Measurements from ENCODE around the gene STARD6.
"Not testable (repeated sequence)": the region's sequence is repeated elsewhere in the genome, so short reads cannot be mapped to it uniquely, and the experiment has no call there.

STARD6 gene

DNA sequence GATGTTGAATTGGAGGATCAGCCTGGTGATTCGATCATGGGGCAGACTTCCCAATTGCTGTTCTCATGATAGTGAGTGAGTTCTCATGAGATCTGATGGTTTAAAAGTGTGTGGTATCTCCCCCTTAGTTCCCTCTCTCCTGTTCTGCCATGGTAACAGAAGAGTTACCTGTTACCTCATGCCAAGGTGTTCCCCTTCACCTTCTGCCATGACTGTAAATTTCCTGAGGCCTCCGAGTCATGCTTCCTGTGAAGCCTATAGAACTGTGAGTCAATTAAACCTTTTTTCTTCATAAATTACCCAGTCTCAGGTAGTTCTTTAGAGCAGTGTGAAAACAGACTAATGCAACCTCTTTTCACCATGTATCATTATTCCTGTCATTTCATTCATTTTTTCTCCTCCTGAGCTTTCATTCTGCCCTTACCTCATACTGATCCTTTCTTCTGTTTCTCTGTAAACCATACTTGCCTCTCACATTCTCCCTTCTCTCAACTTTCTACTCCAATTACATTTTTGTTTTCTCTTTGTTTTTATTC is 22.0 kb downstream of the STARD6 start:
- no peak for DNase-seq (ENCODE audit: low spot score)

DNA sequence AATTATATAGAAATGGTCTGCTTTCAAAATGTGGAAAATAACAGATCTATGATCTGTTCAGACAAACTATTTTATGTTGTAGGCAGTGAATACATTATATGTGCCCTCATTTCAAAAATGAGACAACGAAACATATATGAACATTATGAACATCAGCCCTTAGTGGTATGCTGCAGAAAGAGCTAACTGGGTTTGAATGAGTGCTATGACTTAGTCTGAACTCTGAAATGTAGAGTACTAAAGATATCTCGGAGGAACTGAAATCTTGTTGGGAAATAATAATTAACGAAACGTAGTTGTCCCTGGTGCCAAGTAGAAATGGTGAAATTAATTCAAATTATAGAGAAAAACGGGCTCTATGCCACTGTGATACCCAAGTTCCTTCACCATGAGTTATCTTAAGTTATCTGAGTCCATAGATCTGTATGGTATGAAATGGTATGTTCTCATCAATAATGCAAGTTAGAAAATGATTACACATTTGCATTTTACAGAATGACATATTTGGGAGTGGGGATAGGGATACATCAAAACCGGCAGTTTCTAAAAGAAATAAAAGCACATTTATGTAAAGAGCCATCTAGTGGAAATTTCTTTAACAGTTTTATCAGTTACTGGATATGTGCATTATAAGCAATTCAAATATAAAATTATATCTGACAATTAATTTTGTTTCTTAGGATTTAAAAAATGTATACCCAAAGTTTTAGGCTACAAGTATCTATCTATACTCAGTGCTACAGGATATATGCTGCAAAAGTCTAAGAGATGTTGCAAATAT is 26.7 kb downstream of the STARD6 start:
- DNase-seq (ENCODE audit: low spot score) = no peak

DNA sequence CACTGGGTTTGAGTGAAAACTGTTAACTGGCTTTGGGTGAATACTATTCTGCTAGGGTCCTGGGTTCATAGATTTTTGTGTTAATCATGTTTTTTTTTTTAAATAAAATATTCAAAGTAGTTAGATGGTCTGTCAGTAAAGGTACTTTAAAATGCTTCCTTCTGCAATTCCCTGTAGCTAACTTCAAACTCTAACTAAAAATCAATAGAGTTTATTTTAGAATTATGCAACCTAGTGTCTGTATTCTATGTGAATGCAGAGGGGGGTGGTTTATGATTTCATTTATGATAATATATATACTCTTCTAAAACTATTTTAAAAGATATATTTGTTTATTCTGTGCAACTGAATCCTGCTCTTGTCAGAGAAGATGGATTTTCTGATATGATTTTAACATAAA is 27.9 kb downstream of the STARD6 start:
- DNase-seq (ENCODE audit: low spot score) = no peak

DNA sequence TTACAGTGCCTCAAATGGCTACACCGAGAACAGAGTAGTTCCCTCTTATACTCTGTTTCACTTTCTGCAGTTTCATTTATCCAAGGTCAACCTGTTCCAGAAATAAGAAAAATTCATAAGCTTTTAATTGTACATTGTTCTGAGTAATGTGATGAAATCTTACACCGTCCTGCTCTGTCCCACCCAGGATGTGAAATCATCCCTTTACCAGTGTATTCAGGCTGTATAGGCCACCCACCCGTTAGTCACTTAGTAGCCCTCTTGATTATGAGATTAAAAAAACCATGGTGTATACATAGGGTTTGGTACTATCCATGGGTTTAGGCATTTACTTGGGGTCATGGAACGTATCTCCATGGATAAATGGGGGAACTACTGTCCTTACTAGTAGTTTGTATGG is 29.8 kb downstream of the STARD6 start:
- DNase-seq (ENCODE audit: low spot score) = no peak

DNA sequence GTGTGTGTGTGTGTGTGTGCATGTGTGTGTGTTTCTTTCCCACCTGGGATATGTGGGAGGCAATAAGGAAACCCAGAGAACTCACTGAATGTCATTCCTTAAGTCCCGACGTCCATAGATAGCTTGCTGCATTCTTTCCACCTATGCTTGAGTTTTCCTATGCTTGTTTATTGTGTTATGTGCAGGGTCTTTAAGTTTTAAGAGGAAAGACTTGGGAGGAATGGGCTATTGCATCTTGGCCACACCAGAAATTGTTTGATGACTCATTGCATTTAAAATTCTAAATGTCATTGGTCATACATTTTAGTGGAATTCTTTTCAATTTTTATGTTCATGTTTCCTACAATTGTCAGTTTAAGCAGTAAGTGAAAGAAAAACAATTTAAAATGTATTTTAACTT is 33.7 kb downstream of the STARD6 start:
- DNase-seq (ENCODE audit: low spot score) = no peak

DNA sequence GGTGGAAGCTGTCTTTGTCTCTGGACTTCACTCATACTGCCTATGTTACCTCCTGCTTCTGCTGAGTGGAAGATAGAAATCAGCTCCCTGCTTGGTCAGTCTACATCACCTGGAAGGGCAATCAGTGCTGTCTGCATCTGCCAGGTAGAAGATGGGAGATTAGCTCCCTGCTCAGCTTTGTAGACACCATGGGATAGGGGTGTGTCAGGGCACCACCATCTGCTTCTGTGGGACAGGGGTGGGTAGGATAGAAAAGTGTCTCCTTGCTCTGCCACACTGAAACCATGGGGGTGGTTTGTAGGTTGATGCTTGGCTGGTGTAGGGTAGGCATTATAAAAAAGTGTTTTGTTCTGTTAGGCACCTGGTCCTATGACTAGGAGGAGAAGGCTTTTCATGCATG is 34.1 kb downstream of the STARD6 start:
- no peak for DNase-seq (ENCODE audit: low spot score)

DNA sequence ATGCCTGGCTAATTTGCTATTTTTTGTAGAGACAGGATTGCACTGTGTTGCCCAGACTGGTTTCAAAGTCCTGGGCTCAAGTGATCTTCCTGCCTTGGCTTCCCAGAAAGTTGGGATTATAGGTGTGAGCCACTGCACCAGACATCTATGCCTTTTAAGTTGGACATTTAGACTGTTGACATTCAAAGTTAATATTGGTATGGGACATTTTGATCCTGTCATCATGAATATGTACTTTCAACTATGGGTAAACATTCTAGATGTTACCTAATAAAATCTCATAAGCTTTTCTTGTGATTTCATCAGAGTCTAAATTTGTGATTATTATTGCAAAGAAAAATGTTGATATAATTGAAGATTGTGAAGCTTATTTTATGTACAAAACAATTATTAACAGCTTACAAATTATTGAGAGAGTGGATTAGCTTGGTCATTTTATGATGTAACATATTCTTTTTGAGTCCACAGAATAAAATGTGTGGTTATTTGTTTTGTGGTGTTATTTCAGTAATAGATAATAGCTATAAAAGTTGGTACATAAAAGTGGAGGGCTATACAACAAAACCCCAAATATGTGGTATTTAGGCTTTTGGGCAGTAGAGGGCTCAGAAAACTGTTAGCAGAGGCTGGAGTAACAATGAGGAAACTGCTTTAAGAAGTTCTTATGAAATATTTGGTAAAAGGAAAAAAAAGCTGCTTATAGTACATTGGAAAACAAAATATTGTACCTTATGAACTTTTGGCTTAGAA is 41.4 kb downstream of the STARD6 start:
- no peak for DNase-seq (ENCODE audit: low spot score)

DNA sequence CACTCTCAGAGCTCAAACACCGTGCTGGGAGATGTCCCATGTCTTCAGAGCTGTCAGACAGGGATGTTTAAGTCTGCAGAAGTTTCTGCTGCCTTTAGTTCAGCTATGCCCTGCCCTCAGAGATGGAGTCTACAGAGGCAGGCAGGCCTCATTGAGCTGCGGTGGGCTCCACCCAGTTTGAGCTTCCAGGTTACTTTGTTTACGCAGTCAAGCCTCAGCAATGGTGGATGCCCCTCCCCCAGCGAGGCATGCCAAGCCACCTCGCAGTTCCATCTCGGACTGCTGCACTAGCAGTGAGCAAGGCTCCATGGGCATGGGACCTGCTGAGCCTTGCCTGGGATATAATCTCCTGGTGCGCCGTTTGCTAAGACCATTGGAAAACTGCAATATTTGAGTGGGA is 48.1 kb downstream of the STARD6 start:
- not testable (repeated sequence) for DNase-seq (ENCODE audit: low spot score)

DNA sequence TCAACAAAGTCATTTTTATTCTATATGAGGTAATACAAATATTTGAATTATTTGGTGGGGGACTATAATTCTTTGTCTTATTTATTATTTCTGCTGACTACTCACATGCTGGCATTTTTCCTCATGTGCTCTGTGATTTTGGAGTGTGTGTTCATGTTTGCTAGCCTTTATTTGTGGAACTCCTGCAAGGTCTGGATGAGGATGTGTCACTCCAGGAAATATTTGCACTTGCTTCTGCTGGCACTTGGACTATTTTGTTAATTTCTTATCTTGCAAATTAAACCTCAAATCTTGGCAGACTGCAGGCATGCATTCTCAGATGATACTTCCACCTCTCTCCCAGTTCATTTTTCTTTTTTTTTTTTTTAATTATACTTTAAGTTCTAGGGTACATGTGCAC is 54.2 kb downstream of the STARD6 start:
- no peak for DNase-seq (ENCODE audit: low spot score)

DNA sequence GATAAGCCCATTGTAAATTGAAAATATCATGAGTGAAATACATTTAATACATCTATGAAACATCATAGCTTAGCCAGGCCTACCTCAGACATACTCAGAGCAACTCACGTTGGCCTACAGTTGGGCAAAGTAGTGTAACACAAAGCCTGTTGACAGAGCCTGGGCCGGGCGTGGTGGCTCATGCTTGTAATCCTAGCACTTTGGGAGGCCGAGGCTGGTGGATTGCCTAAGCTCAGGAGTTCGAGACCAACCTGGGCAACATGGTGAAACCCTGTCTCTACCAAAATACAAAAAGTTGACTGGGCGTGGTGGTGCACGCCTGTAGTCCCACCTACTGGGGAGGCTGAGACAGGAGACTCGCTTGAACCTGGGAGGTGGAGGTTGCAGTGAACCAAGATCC is 58.7 kb downstream of the STARD6 start:
- DNase-seq (ENCODE audit: low spot score) = not testable (repeated sequence)

DNA sequence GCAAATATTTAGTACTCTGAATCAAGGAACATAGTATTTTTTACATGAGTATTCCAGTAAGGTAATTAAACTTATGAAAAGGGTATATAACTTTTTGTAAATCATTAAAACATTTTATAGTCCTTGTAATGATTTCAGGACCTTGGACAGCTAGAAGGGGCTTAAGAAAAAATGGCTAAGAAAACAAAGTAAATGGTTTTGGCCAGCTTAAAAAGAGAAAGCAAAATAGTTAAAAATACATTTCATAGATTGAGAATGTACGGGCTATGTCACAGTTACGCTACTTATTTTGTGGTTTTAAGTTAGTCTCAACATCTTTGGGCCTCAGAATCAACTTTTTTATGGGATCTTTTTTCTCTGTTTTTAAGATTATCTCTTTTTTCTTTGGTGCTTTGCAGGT is 61.6 kb downstream of the STARD6 start:
- peak; percentile 19 for DNase-seq (ENCODE audit: low spot score)

DNA sequence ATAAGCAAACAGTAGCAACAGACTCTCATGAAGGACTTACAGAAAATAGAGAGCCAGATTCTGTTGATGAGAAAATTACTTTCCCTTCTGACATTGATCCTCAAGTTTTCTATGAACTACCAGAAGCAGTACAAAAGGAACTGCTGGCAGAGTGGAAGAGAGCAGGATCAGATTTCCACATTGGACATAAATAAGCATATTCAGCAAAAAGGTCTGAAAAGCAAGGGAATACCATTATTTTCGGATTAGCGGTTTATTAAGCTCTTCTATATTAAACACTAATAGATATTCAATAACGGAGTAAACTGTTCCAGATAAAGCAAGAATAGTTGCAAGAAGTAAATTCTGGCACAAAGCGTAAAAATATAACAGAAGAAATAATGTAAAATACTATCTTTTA is 63.4 kb downstream of the STARD6 start:
- no peak for DNase-seq (ENCODE audit: low spot score)

DNA sequence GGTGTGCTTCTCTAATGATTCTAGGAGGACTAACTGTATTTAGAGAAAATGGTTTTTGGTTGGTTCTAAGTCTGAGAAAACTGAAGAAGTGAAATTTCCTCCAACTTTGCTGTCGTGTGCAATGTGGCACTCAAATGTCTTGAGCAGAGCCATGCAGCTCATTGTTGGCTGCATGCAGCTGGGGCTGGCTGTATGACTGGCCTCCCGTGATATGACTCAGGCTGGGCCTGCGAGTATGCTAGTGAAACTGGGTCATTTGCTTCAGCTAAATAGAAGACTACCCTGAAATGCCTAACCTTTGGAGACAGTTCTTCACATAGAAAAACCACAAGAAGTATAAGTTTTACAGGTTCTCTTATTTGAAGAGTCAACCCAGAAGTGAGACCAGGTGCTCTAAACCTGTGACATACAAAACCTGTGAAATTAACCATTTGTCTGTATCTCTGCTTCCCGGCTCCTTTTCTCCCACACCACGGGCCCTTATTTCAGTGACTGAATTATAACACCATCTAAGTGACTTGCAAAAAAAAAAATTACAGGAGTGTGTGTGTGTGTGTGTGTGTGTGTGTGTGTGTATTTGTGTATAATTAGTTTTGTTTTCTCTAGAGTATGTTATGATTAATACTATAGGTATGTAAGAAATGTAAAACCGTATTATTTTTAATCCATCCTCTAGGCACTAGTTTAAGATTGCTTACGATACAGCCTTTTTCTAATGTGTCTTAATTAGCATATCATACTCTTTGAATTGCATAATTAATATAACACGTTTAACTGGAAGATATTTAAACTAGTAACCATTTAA is 72.5 kb downstream of the STARD6 start:
- DNase-seq (ENCODE audit: low spot score) = peak; percentile 56

DNA sequence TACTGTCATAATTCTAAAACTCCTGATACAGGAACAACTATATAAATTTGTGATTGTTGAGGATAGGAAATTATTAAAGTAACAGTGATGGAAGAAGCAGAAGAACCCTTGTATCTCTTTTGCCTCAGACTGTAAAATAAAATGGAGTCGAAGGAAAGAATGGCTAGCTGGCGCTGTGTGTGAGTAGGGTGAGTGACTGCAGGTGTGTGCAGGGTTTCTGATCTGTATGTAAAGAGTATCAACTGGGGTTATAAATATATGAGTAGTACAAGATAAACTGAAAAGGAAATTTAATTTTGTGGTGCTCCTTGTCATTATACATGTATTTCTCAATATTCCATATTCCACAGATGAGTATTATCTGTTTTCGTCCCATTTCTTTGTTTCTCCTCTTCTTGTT is 73.1 kb downstream of the STARD6 start:
- no peak for DNase-seq (ENCODE audit: low spot score)

DNA sequence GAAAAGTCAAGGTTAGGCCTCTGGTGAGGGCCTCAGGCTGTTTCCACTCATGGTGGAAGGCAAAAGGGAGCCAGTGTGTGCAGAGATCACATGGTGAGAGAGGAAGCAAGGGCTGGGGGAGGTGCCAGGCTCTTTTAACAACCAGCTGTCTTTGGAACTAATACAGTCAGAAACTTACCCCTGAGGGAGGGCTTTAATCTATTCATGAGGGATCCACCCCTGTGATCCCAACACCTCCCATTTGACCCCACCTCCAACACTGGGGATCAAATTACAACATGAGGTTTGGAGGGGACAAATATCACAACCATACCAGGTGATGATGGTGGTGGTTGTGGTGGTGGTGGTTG is 77.5 kb downstream of the STARD6 start:
- DNase-seq (ENCODE audit: low spot score) = no peak

DNA sequence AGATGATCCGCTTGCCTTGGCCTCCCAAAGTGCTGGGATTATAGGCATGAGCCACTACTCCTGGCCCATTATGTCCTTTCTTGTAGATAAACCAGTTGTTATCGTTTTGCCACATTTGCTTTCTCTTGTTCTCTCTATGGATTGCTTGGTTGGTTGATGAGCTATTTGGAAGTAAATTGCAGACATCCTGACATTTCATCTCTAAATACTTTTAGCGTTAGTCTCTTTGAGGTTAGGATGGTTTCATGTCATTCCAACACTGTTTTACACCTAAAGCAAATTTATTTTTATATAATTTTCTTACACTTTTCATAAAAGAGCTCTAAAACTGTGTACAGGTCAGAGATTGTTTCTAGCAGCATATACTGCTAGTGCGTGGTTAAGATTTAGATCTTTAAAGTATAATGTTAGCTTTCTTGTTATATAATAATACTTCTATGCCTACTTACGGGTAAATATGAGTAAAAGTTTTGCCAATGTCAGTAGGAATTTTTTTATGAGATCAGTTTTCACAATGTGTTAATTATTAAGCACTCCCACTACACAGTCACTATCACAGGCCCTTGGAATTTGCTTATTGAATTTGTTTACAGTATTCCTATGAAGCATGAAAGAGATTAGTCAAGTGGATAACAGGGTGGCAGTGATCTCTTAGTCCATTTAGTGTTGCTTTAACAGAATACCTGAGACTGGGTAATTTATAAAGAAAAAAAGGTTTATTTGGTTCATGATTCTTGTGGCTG is 78.0 kb downstream of the STARD6 start:
- no peak for DNase-seq (ENCODE audit: low spot score)

DNA sequence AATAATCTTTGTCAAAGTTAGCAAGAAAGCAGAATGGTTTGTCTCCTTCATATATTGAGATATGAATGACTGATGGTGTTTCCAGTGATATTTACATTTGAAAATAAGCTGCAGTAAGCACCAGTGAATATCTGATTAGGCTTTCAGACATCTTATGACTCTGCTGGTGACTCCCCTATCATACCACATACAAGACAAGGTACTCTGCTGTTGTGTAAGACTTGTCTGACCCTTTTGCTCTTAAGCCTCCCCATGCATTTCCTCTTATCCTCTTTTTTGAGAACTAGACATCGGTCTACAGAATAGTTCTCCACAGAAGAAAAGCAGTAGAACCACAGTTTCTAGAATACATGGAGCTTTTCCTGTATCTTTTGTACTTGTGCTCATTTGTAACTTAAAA is 79.0 kb downstream of the STARD6 start:
- no peak for DNase-seq (ENCODE audit: low spot score)

DNA sequence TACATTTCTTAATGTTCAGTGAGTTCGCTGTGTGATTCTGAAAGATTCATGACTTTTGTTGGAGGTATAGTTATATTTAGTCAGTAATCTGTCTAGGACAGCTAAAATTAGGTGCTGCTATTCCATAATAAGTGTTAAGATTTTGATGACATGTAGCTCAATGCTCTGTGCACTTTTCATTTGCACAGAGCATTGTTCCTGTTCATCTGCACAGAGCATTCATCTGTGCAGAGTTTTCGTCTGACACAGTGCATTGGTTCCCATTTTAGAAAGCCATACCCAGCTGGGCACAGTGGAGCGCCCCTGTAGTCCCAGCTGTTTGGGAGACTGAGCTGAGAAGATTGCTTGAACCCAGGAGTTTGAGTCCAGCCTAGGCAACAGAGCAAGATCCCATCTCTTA is 79.8 kb downstream of the STARD6 start:
- no peak for DNase-seq (ENCODE audit: low spot score)
